Urinary bladder (tissue), 4 donors: ENCODE data around the gene TTLL12. TPM values are rescaled to one million over a fixed set of nuclear protein-coding genes. Genes with fewer than 3 reads are reported as not detected.

Source experiments
- DNase-seq: peaks from one replicate; pipeline ENCODE4 v3.0.0-alpha.2; 2015; ENCODE audit errors: extremely low spot score
- H3K27ac ChIP-seq: one replicate; pipeline ENCODE4 v1.5.1; 2013; ENCODE audit warnings: low read depth, mild to moderate bottlenecking, moderate library complexity
- H3K36me3 ChIP-seq: one replicate; pipeline ENCODE4 v1.6.1; 2013; ENCODE audit warnings: mild to moderate bottlenecking, moderate library complexity; ENCODE audit not compliant: insufficient read depth
- H3K4me1 ChIP-seq: one replicate; pipeline ENCODE4 v1.6.1; 2013; ENCODE audit warnings: mild to moderate bottlenecking, moderate library complexity; ENCODE audit not compliant: insufficient read depth
- H3K4me3 ChIP-seq: one replicate; pipeline ENCODE4 v1.5.1; 2013; ENCODE audit warnings: low read depth, low read length
- WGBS: extraction: QIAGEN DNeasy Blood & Tissue Kit; methylation state at CpG from one replicate; pipeline ENCODE4 v1.1.7; 2013; 5-methylcytosine and 5-hydroxymethylcytosine counted together
- polyA plus RNA-seq: library from polyadenylated mRNA; stranded (reverse); fragments of 200-250 nt; gene quantifications from one replicate; pipeline ENCODE4 v1.2.3, GENCODE V29; 2013
- total RNA-seq: library from RNA; depleted of rRNA; stranded (reverse); fragments of >200 nt; gene quantifications from one replicate; pipeline ENCODE4 v1.2.3, GENCODE V29; 2014
- donor health status: healthy with polysubstance abuse.
- donor health status: healthy.

The TTLL12 gene
- total and polyA plus RNA-seq, 2 donors, result 8.1 to 26.6 TPM

- no peak overlapping the region for H3K27ac ChIP-seq
- 69% methylated on average over 21 of the region's 21 CpGs for WGBS
- no peak for DNase-seq
- no peaks in the 10 kb centered on the region for H3K36me3 ChIP-seq
- H3K4me1 ChIP-seq, result peaks cover 3% of the 10 kb centered on the region
- no peak overlapping the region for H3K4me3 ChIP-seq
These were observed 68.7 kb downstream of the TTLL12 start for GRCh38 chr22:43118024-43118849.

GRCh38 chr22:43116932-43117331 lies 70.0 kb downstream of the TTLL12 start:
- H3K4me1 ChIP-seq, result peaks cover 3% of the 10 kb centered on the region
- WGBS, result 85% methylated on average over 7 of the region's 7 CpGs
- H3K27ac ChIP-seq, result no peak overlapping the region
- H3K36me3 ChIP-seq, result no peaks in the 10 kb centered on the region
- no peak overlapping the region for H3K4me3 ChIP-seq
- no peak for DNase-seq

Other genes starting within 250 kb of the TTLL12 start
- gene PACSIN2, start 172.0 kb downstream of the TTLL12 start, total RNA-seq, result 31.6 TPM
- 61.8 TPM for gene PACSIN2, start 172.0 kb downstream of the TTLL12 start, polyA plus RNA-seq
- 7.6 TPM for gene TTLL1, start 97.7 kb downstream of the TTLL12 start, total RNA-seq
- gene TTLL1, start 97.7 kb downstream of the TTLL12 start, polyA plus RNA-seq, result 8.9 TPM
- 2.5 TPM for gene BIK, start 76.4 kb downstream of the TTLL12 start, total RNA-seq
- gene BIK, start 76.4 kb downstream of the TTLL12 start, polyA plus RNA-seq, result 0.79 TPM
- gene MCAT, start 43.7 kb downstream of the TTLL12 start, total RNA-seq, result 6.3 TPM
- 20.9 TPM for gene MCAT, start 43.7 kb downstream of the TTLL12 start, polyA plus RNA-seq
- gene TSPO, start 35.6 kb downstream of the TTLL12 start, total RNA-seq, result 57.6 TPM
- gene TSPO, start 35.6 kb downstream of the TTLL12 start, polyA plus RNA-seq, result 211 TPM
- gene SCUBE1, start 156.2 kb upstream of the TTLL12 start, total RNA-seq, result 1.2 TPM
- gene SCUBE1, start 156.2 kb upstream of the TTLL12 start, polyA plus RNA-seq, result 0.86 TPM
- 1.7 TPM for gene MPPED1, start 224.9 kb upstream of the TTLL12 start, total RNA-seq
- gene MPPED1, start 224.9 kb upstream of the TTLL12 start, polyA plus RNA-seq, result 0.23 TPM